Measurements from ENCODE around the gene NGEF. TPM values are rescaled to one million over a fixed set of nuclear protein-coding genes. Genes with fewer than 3 reads are reported as not detected.

NGEF gene
- total RNA-seq, 1 experiment from 2014 or later: 1.9 TPM

GRCh38 chr2:232887171-232887850 lies 125.7 kb downstream of the NGEF start:
- TF ChIP-seq CTCF (conservative IDR thresholded peaks at IDR 0.05): peak; percentile 56
- Histone ChIP-seq H3K27me3 (ENCODE audit: insufficient read depth, low read length) (no peaks in the 10 kb centered on the region), H2BK12ac (ENCODE audit: insufficient read length, low read depth, low read length) (no peak overlapping the region), H3K56ac (ENCODE audit: insufficient read length, low read depth, low read length) (no peak overlapping the region), H3K23me2 (ENCODE audit: insufficient read length, low read depth, low read length, poor library complexity, severe bottlenecking) (no peaks in the 10 kb centered on the region), H3K79me2 (ENCODE audit: insufficient read depth, low read length) (no peaks in the 10 kb centered on the region), H3K23ac (ENCODE audit: insufficient read length, low read depth, low read length) (no peak overlapping the region), H2BK5ac (ENCODE audit: insufficient read length, low read length) (no peak overlapping the region), H3K18ac (ENCODE audit: insufficient read length, low read depth, low read length) (no peak overlapping the region), H3T11ph (ENCODE audit: low read length) (no peak overlapping the region), H2AFZ (ENCODE audit: low read length) (no peak overlapping the region), H2BK120ac (ENCODE audit: low read depth, low read length, poor library complexity, severe bottlenecking) (no peak overlapping the region), H3K79me1 (ENCODE audit: insufficient read depth, low read depth, low read length, poor library complexity, severe bottlenecking) (no peaks in the 10 kb centered on the region), H3K4me1 (ENCODE audit: insufficient read depth, low read length) (no peaks in the 10 kb centered on the region; the same call in 1 of the 2 replicates), H4K8ac (replicated peaks; ENCODE audit: insufficient read length, low read depth, low read length) (no peak overlapping the region), H4K91ac (ENCODE audit: insufficient read length, low read depth, low read length) (no peak overlapping the region), H3K27ac (ENCODE audit: insufficient read length, low read depth, low read length) (no peak overlapping the region), H4K5ac (ENCODE audit: insufficient read length, low read depth, low read length) (no peak overlapping the region), H3K4me2 (ENCODE audit: insufficient read depth, insufficient read length, low read length) (no peak overlapping the region), H2AK5ac (ENCODE audit: insufficient read length, low read length) (no peak overlapping the region), H4K20me1 (ENCODE audit: control insufficient read depth, insufficient read depth, insufficient read length) (no peaks in the 10 kb centered on the region), H2BK15ac (ENCODE audit: low read depth, low read length) (no peak overlapping the region), H3K14ac (ENCODE audit: insufficient read depth, low read length) (no peak overlapping the region), H3K9me3 (ENCODE audit: control insufficient read depth, low read depth, low read length) (no peaks in the 10 kb centered on the region), H3K4ac (ENCODE audit: low read depth, low read length) (no peak overlapping the region), H2BK20ac (ENCODE audit: low read depth, low read length, poor library complexity, severe bottlenecking) (no peak overlapping the region), H3K9ac (ENCODE audit: extremely low read depth, insufficient read length, low read length) (no peak overlapping the region)
- WGBS (ENCODE audit: extremely low coverage, insufficient read length, low lambda C conversion rate): no CpG with 5 or more reads among the region's 15 CpGs
- Mint-ChIP-seq H3K27ac (peak overlapping the region in 1 of 3 experiments; percentile 71; a peak in 3 of 7 replicates), H3K4me1 (peaks cover 19 to 23% of the 10 kb centered on the region in 2 experiments), H3K27me3 (ENCODE audit: low read depth) (peaks cover 25% of the 10 kb centered on the region), H3K9me3 (peaks cover 0 to 2% of the 10 kb centered on the region in 2 experiments; a peak in 2 of 5 replicates), H3K36me3 (ENCODE audit: insufficient read depth in 1 of 3, low read depth in 3 of 3) (no peaks in the 10 kb centered on the region; a peak in 2 of 7 replicates), H3K4me3 (no peak overlapping the region; a peak in 1 of 5 replicates)
- peak; percentile 58 for DNase-seq

Data from H9 (cell line).